ENCODE results near the gene USF2.

Gene USF2

DNA sequence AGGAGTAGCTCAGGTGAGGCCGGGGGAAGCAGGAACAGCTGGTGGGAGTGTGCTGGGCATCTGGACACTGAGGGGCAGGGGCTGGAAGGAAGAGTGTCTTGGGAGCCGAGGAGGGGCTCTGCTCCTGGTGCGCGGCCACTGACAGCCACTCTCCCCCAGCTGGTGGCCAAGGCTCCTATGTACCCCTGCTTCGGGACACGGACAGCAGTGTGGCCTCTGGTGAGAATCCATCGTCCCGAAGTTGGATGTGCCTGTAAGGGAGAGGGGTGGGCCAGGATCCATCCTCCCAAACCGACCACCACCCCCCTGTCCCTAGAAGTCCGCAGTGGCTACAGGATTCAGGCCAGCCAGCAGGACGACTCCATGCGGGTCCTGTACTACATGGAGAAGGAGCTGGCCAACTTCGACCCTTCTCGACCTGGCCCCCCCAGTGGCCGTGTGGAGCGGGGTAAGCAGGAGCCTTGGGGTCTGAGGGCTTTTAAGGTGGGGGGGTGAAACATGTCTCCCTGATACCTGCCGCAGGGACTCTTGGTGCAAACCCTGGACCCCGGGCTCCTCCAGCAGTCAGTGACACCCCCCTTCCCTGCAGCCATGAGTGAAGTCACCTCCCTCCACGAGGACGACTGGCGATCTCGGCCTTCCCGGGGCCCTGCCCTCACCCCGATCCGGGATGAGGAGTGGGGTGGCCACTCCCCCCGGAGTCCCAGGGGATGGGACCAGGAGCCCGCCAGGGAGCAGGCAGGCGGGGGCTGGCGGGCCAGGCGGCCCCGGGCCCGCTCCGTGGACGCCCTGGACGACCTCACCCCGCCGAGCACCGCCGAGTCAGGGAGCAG lies 2.0 kb upstream of the USF2 start:
- no peak for DNase-seq (ENCODE audit: low read depth)
- TF ChIP-seq CTCF (IDR thresholded peaks at IDR 0.05; ENCODE audit: control insufficient read depth, insufficient read depth, low read depth, low read length, missing control alignments) = no peak

GRCh38 chr19:35267353-35267817 lies 1.4 kb upstream of the USF2 start:
- TF ChIP-seq CTCF (IDR thresholded peaks at IDR 0.05; ENCODE audit: control insufficient read depth, insufficient read depth, low read depth, low read length, missing control alignments) = no peak
- peak overlapping the region; percentile 71 for H3K4me3 ChIP-seq (ENCODE audit: control insufficient read depth, low read depth, low read length)
- DNase-seq (ENCODE audit: low read depth) = no peak

More for the DNA sequence above, 2.0 kb upstream of the USF2 start:
- peak overlapping the region; percentile 71 for H3K4me3 ChIP-seq (ENCODE audit: control insufficient read depth, low read depth, low read length)

DNA sequence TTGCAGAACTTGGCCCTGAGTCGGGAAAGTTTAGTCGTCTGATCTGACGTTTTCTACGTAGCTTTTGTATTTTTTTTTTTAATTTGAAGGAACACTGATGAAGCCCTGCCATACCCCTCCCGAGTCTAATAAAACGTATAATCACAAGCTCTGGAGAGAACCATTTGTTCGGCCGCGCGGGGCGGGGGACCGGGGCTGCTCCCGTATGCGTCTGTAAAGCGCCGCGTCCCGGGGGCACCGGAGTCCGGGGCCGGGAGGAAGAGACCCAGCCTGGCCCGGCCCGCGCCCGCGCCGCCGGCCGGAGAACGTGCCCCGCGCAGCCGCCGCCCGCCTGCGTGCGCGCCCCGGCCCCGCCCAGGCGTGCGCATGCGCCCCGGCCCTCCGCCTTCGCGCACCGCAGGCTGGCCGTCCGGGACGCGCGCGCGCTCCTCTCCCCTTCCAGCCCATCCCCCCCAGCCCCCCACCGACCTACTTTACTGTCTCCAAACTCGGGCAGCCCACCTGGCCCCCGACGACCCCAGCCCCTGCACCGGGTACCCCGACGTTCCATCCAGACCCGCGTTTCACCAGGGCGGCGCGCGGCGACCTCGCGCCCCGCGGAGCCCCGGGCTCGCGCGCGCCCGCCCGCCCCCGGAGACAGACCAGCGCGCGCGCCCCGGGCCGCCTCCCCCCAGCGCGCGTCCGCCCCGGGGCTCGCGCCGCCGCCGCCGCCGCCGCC lies 785 bp upstream of the USF2 start:
- H3K4me3 ChIP-seq (ENCODE audit: control insufficient read depth, low read depth, low read length) = peak overlapping the region; percentile 71
- no peak for TF ChIP-seq CTCF (IDR thresholded peaks at IDR 0.05; ENCODE audit: control insufficient read depth, insufficient read depth, low read depth, low read length, missing control alignments)
- DNase-seq (ENCODE audit: low read depth) = no peak

- DNase-seq (ENCODE audit: low read depth) = peak; percentile 11
- peak overlapping the region; percentile 49 for H3K4me3 ChIP-seq (ENCODE audit: control insufficient read depth, low read depth, low read length)
- peak; percentile 59 for TF ChIP-seq CTCF (IDR thresholded peaks at IDR 0.05; ENCODE audit: control insufficient read depth, insufficient read depth, low read depth, low read length, missing control alignments)
These were observed 816 bp downstream of the USF2 start for GRCh38 chr19:35269438-35270117.

GRCh38 chr19:35270381-35270811 lies 1.6 kb downstream of the USF2 start:
- H3K4me3 ChIP-seq (ENCODE audit: control insufficient read depth, low read depth, low read length) = no peak overlapping the region
- no peak for DNase-seq (ENCODE audit: low read depth)
- no peak for TF ChIP-seq CTCF (IDR thresholded peaks at IDR 0.05; ENCODE audit: control insufficient read depth, insufficient read depth, low read depth, low read length, missing control alignments)

DNA sequence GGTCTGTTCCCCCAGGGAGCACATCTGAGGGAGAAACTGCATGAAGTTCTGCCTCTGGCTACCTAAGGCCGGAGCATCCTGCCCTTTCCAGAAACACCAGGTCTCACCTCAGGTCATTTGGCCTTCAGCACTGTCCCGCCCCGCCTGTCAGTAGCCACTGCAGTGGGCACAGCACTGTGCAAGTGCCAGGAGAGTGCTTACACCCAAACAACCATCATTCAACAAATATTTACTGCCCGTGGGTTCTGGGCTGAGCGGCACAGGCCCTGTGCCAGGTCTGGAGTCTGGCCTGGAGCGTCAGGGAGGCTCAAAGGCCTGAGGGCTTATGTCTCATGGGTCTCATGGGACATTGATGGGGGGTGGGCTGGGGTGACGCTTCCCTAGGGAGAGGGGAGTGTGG lies 2.8 kb downstream of the USF2 start:
- H3K4me3 ChIP-seq (ENCODE audit: control insufficient read depth, low read depth, low read length) = no peak overlapping the region
- TF ChIP-seq CTCF (IDR thresholded peaks at IDR 0.05; ENCODE audit: control insufficient read depth, insufficient read depth, low read depth, low read length, missing control alignments) = no peak

More for the DNA sequence above, 2.8 kb downstream of the USF2 start:
- DNase-seq (ENCODE audit: low read depth) = no peak
